NCI-H524 (cell line): ENCODE measurements around the gene NINL.
A peak's percentile ranks its signal among the peaks of the same experiment; 100 is the strongest.
"Not testable (repeated sequence)": the region's sequence is repeated elsewhere in the genome, so short reads cannot be mapped to it uniquely, and the experiment has no call there.

Experiments used
- DNase-seq, 2 experiments: peaks; one replicate each; lab custom pipeline; 2025; lab: John Stamatoyannopoulos, UW

NINL gene

DNA sequence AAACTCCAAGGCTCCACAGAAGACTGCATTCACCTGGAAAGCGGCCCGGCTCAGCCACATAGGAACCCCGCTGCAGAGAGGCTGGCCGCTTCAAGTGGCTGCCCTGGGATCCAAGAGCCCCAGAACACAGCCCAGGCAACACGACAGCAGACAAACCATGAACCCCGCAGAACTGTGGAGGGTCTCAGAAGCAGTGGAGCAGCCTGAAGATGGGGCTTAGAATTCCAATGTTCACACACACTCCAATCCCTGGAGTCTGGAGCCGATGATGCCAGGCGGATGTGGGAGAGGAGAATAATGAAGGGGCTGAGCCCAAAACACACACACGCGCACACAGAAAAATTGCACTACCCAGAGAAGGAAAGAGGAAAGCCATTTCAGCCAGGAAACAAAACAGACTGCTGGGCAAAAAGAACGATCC, 52.4 kb downstream of the NINL start:
- DNase-seq = no peak

GRCh38 chr20:25532015-25532751, 53.1 kb downstream of the NINL start:
- DNase-seq = peak in 1 of 2 experiments; percentile 13

GRCh38 chr20:25529295-25529951, 55.9 kb downstream of the NINL start:
- no peak for DNase-seq

GRCh38 chr20:25527949-25528348, 57.4 kb downstream of the NINL start:
- DNase-seq = no peak

DNA sequence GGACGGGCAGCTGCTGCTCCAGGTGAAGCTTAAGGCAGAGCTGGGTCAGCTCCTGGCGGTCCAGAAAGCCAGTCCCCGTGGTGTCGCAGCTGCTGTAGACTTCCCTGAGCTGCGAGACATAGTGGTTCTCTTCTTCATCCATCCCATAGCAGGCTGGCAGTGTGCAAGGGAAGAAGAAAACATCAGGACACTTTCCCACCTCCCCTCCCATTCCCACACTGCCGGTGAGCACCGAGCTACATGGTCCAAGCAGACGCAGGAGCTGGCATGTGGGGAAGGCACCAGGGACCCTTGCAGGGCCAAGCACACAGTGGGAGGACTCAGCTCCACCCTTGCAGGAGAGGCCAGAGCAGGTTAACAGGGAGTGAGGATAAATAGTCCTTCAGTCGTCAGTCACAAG, 58.9 kb downstream of the NINL start:
- no peak for DNase-seq

- no peak for DNase-seq
These were observed 59.5 kb downstream of the NINL start for GRCh38 chr20:25525867-25526266.

GRCh38 chr20:25525295-25525694, 60.0 kb downstream of the NINL start:
- no peak for DNase-seq

GRCh38 chr20:25521382-25521781, 63.9 kb downstream of the NINL start:
- DNase-seq = no peak

GRCh38 chr20:25517124-25517523, 68.2 kb downstream of the NINL start:
- no peak for DNase-seq

DNA sequence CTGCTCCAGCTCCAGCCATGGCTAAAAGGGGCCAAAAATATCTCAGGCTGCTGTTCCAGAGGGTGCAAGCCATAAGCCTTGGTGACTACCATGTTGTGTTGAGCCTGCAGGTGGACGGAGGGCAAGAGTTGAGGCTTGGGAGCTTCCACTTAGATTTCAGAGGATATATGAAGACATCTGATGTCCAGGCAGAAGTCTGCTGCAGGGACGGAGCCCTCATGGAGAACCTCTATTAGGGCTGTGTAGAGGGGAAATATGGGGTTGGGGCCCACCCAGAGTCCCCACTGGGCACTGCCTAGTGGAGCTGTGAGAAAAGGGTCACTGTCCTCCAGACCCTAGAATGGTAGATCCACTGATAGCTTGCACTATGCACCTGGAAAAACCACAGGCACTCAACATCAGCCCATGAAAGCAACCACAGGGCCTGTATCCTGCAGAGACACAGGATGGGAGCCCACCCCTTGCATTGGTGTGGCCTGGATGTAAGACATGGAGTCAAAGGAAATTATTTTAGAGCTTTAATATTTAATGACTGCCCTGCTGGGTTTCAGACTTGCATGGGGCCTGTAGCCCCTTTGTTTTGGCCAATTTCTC, 70.5 kb downstream of the NINL start:
- no peak for DNase-seq

GRCh38 chr20:25514195-25514594, 71.1 kb downstream of the NINL start:
- DNase-seq = no peak

GRCh38 chr20:25512709-25513108, 72.6 kb downstream of the NINL start:
- no peak for DNase-seq

GRCh38 chr20:25511183-25511582, 74.1 kb downstream of the NINL start:
- no peak for DNase-seq

- DNase-seq = no peak
These were observed 74.6 kb downstream of the NINL start for GRCh38 chr20:25510721-25511120.

- no peak for DNase-seq
These were observed 75.1 kb downstream of the NINL start for GRCh38 chr20:25510202-25510601.

- no peak for DNase-seq
These were observed 76.2 kb downstream of the NINL start for GRCh38 chr20:25509084-25509483.

DNA sequence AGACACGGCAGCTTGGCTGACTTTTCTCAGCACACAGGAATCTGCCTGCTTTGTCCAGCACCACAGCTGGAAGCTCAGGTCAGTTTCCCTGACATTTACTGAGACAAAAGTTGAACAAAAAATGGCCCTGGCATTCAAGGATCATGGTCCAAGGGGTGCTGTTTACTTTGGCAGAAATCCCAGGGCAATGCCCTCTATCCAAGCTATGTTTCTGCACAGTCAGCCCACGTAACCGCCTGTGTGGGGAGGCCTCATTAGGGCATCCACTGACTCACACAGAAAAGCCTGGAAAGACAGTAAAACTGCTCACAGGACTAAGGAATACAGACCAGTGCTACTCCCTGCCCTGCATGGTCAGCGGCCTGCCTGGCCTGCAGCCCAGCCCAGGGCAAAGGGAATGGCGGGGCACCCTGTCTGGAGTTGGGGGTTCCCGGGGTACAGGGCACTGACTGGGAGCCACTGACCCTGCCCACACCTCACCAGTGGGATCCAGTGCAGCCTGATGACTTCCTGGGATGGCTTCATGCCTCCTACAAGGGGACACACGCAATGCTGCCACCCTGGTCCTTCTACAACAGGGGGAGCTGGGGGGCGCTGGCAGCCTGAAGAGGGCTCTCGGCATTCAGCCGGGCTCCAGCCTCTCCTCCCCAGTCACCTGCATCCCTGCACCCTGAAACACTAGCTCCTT, 77.1 kb downstream of the NINL start:
- DNase-seq = no peak

GRCh38 chr20:25507385-25508082, 77.8 kb downstream of the NINL start:
- no peak for DNase-seq

DNA sequence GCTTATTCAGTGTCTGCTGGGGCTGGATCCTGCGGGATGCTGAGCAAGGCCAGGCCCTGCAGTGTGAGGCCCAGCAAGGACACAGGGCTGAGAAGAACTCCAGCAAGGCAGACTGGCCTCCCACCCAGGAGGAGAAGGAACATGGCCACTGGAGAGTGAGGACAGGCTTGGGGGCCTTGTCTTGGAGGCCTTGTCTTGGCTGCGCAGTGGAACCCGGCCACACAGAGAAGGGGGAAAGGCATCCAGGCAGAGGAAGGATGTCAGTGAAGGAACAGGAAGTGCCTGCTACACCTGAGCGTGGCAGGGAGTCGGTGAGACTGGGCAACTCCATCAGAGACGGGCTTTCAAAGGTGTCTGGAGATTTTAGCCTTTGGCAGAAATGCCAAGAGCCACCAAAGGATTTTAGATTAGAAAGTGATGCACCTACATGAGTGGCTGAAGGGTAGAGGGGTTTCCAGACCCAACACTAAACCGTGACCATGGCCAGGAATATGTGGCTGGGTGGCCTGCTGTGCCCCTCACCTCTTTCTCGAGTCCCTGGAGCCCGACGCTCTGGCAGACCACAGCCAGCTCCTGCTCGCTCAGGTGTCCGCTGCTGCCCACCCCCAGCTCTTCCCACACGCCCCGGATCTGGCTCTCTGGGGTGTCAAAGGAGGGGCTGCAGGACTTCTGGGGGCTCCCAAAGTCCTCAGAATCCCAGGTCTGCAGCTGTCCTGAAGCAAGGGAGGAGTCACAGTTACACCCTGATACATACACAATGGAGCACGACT, 80.8 kb downstream of the NINL start:
- no peak for DNase-seq

GRCh38 chr20:25503936-25504335, 81.4 kb downstream of the NINL start:
- DNase-seq = no peak

GRCh38 chr20:25503051-25503639, 82.2 kb downstream of the NINL start:
- not testable (repeated sequence) for DNase-seq
